Measurements from ENCODE around the gene CTBP2. TPM values are rescaled to one million over a fixed set of nuclear protein-coding genes. Genes with fewer than 3 reads are reported as not detected.

Gene CTBP2
- polyA plus RNA-seq, 1 donor (not counting 4 experiments of a cell fraction or from before 2014, with no cell fraction given), result 76.0 TPM

GRCh38 chr10:124952123-124952522 lies 208.2 kb downstream of the CTBP2 start:
- H3K79me2 ChIP-seq (ENCODE audit: control insufficient read depth, insufficient read depth, low read length), result peaks cover 46% of the 10 kb centered on the region
- H3K4me1 ChIP-seq (ENCODE audit: control insufficient read depth, extremely low read depth, insufficient read depth, low read length), result no peaks in the 10 kb centered on the region
- H3K27me3 ChIP-seq (ENCODE audit: control insufficient read depth, extremely low read depth, insufficient read depth, low read length), result no peaks in the 10 kb centered on the region
- dilution Hi-C loops (cut with MboI; ENCODE audit: extremely low pct_ligation_motif_present, low sequenced_read_pairs), result no loop called here
- H2AFZ ChIP-seq (ENCODE audit: control insufficient read depth, low read length), result no peak overlapping the region
- no peaks in the 10 kb centered on the region for H3K9me3 ChIP-seq (ENCODE audit: control insufficient read depth, low read depth, low read length)
- peaks cover 2% of the 10 kb centered on the region for H4K20me1 ChIP-seq (ENCODE audit: control insufficient read depth, extremely low read depth, insufficient read depth, low read length)
- peaks cover 3% of the 10 kb centered on the region for H3K9me1 ChIP-seq (ENCODE audit: control insufficient read depth, extremely low read depth, insufficient read depth, low read length)
- H3K4me2 ChIP-seq (ENCODE audit: control insufficient read depth, extremely low read depth, insufficient read depth, low read depth, low read length), result no peak overlapping the region
- no peak for TF ChIP-seq CTCF (optimal IDR thresholded peaks at IDR 0.05 in 1 of 3, IDR thresholded peaks at IDR 0.05 in 1 of 3, conservative IDR thresholded peaks at IDR 0.05 in 1 of 3; ENCODE audit: extremely low read depth in 1 of 3, insufficient read depth in 2 of 3, low read length in 3 of 3)
- TF ChIP-seq EZH2 (IDR thresholded peaks at IDR 0.05; ENCODE audit: low read length), result no peak
- no peak for DNase-seq (ENCODE audit: low read depth, low spot score)
- FAIRE-seq, result peak; percentile 26
- no peak overlapping the region for H3K27ac ChIP-seq (ENCODE audit: control insufficient read depth, insufficient read depth, low read length)
- no peak overlapping the region for H3K9ac ChIP-seq (ENCODE audit: control insufficient read depth, extremely low read depth, insufficient read depth, low read length)
- no peak overlapping the region for H3K4me3 ChIP-seq (ENCODE audit: control insufficient read depth in 2 of 3, extremely low read depth in 1 of 3, insufficient read depth in 2 of 3, low read depth in 1 of 3, low read length in 3 of 3)
- H3K36me3 ChIP-seq (ENCODE audit: control insufficient read depth in 2 of 2, extremely low read depth in 1 of 2, insufficient read depth in 2 of 2, low read length in 2 of 2), result peaks cover 0 to 3% of the 10 kb centered on the region in 2 experiments

GRCh38 chr10:124949543-124949942 lies 210.8 kb downstream of the CTBP2 start:
- peaks cover 0 to 3% of the 10 kb centered on the region in 2 experiments for H3K36me3 ChIP-seq (ENCODE audit: control insufficient read depth in 2 of 2, extremely low read depth in 1 of 2, insufficient read depth in 2 of 2, low read length in 2 of 2)
- H2AFZ ChIP-seq (ENCODE audit: control insufficient read depth, low read length), result no peak overlapping the region
- TF ChIP-seq CTCF (optimal IDR thresholded peaks at IDR 0.05 in 1 of 3, IDR thresholded peaks at IDR 0.05 in 1 of 3, conservative IDR thresholded peaks at IDR 0.05 in 1 of 3; ENCODE audit: extremely low read depth in 1 of 3, insufficient read depth in 2 of 3, low read length in 3 of 3) (no peak), EZH2 (IDR thresholded peaks at IDR 0.05; ENCODE audit: low read length) (no peak)

More at GRCh38 chr10:124949543-124949942, 210.8 kb downstream of the CTBP2 start:
- no peaks in the 10 kb centered on the region for H3K27me3 ChIP-seq (ENCODE audit: control insufficient read depth, extremely low read depth, insufficient read depth, low read length)
- H3K9me3 ChIP-seq (ENCODE audit: control insufficient read depth, low read depth, low read length), result no peaks in the 10 kb centered on the region
- no peaks in the 10 kb centered on the region for H4K20me1 ChIP-seq (ENCODE audit: control insufficient read depth, extremely low read depth, insufficient read depth, low read length)
- H3K9me1 ChIP-seq (ENCODE audit: control insufficient read depth, extremely low read depth, insufficient read depth, low read length), result peaks cover 3% of the 10 kb centered on the region
- dilution Hi-C loops (cut with MboI; ENCODE audit: extremely low pct_ligation_motif_present, low sequenced_read_pairs), result no loop called here
- no peak overlapping the region for H3K27ac ChIP-seq (ENCODE audit: control insufficient read depth, insufficient read depth, low read length)
- no peak for FAIRE-seq
- H3K4me3 ChIP-seq (ENCODE audit: control insufficient read depth in 2 of 3, extremely low read depth in 1 of 3, insufficient read depth in 2 of 3, low read depth in 1 of 3, low read length in 3 of 3), result no peak overlapping the region
- peaks cover 59% of the 10 kb centered on the region for H3K79me2 ChIP-seq (ENCODE audit: control insufficient read depth, insufficient read depth, low read length)
- H3K9ac ChIP-seq (ENCODE audit: control insufficient read depth, extremely low read depth, insufficient read depth, low read length), result no peak overlapping the region
- peaks cover 6% of the 10 kb centered on the region for H3K4me1 ChIP-seq (ENCODE audit: control insufficient read depth, extremely low read depth, insufficient read depth, low read length)
- no peak overlapping the region for H3K4me2 ChIP-seq (ENCODE audit: control insufficient read depth, extremely low read depth, insufficient read depth, low read depth, low read length)
- no peak for DNase-seq (ENCODE audit: low read depth, low spot score)

Measured in keratinocyte (primary cell).